HepG2 (cell line): ENCODE measurements around the gene PLA2G2A. TPM values are rescaled to one million over a fixed set of nuclear protein-coding genes. Genes with fewer than 3 reads are reported as not detected.

ENCODE experiments used
- DPF2 ChIP-seq: sonication (generic); formaldehyde crosslinking; IDR thresholded peaks from 2 replicates; pipeline ENCODE4 v1.4.0; 2020; ENCODE audit warnings: mild to moderate bottlenecking, low read depth, missing genetic modification reagents, borderline replicate concordance
- PTBP1 ChIP-seq: fragments of 200-400 bp; formaldehyde crosslinking; IDR thresholded peaks from 2 replicates; pipeline ENCODE4 v1.6.1; 2018; ENCODE audit warnings: low read length, low read depth; ENCODE audit not compliant: poor library complexity, severe bottlenecking
- RXRA ChIP-seq: sonication (generic); formaldehyde crosslinking; IDR thresholded peaks from 2 replicates; pipeline ENCODE4 v1.5.1; 2020; ENCODE audit warnings: missing genetic modification reagents
- SMAD9 ChIP-seq: sonication (generic); formaldehyde crosslinking; IDR thresholded peaks from 2 replicates; pipeline ENCODE4 v1.5.1; 2020; ENCODE audit warnings: mild to moderate bottlenecking, missing genetic modification reagents
- SRSF4 ChIP-seq: fragments of 200-400 bp; formaldehyde crosslinking; IDR thresholded peaks from one replicate; pipeline ENCODE4 v1.6.1; 2018; ENCODE audit warnings: mild to moderate bottlenecking, low read depth, low read length, moderate library complexity; ENCODE audit not compliant: poor library complexity, severe bottlenecking
- XRCC5 ChIP-seq: fragments of 200-400 bp; formaldehyde crosslinking; optimal IDR thresholded peaks from 2 replicates; pipeline ENCODE3; 2017; ENCODE audit warnings: mild to moderate bottlenecking, low read length
- ZFY ChIP-seq: sonication (generic); formaldehyde crosslinking; IDR thresholded peaks from 2 replicates; pipeline ENCODE4 v1.4.0; 2020; ENCODE audit warnings: missing genetic modification reagents
- ZFYVE20 ChIP-seq: sonication (generic); formaldehyde crosslinking; IDR thresholded peaks from 2 replicates; pipeline ENCODE4 v1.8.0; 2023; ENCODE audit warnings: low read depth, mild to moderate bottlenecking, moderate library complexity, missing genetic modification reagents, borderline replicate concordance
- ZNF230 ChIP-seq: sonication (generic); formaldehyde crosslinking; IDR thresholded peaks from 2 replicates; pipeline ENCODE4 v1.4.0; 2020; ENCODE audit warnings: mild to moderate bottlenecking, missing genetic modification reagents
- ZNF256 ChIP-seq: sonication (generic); formaldehyde crosslinking; conservative IDR thresholded peaks from 2 replicates; pipeline ENCODE4 v1.4.0; 2020; ENCODE audit warnings: missing genetic modification reagents
- ZNF407 ChIP-seq: sonication (generic); formaldehyde crosslinking; IDR thresholded peaks from one replicate; pipeline ENCODE4 v1.5.1; 2020; ENCODE audit warnings: mild to moderate bottlenecking, missing genetic modification reagents; ENCODE audit errors: not compliant biosample characterization
- ZNF510 ChIP-seq: sonication (generic); formaldehyde crosslinking; IDR thresholded peaks from 2 replicates; pipeline ENCODE4 v1.4.0; 2020; ENCODE audit warnings: low read depth, mild to moderate bottlenecking, missing genetic modification reagents
- ZNF768 ChIP-seq: sonication (generic); formaldehyde crosslinking; IDR thresholded peaks from 2 replicates; pipeline ENCODE4 v1.4.0; 2020; ENCODE audit warnings: missing genetic modification reagents
- polyA plus RNA-seq, 8 experiments: library from polyadenylated mRNA; depleted of rRNA in 3 of 8; stranded (reverse) in 7 of 8; unstranded in 1 of 8; fragments of >200 nt; fragmentation: Illumina TruSeq in 4 of 8; extraction: Trizol in 4 of 8; gene quantifications; 2 replicates each; pipeline versions ENCODE4 v1.2.1 to v1.2.3, GENCODE V29; 2011 to 2016; ENCODE audit warnings: low read depth in 4 of 8, missing spikeins in 1 of 8, mixed read lengths in 1 of 8; ENCODE audit not compliant: insufficient read depth in 1 of 8
- total RNA-seq, 5 experiments: library from RNA; depleted of rRNA; stranded (reverse); fragments of >200 nt; fragmentation: Illumina TruSeq; extraction: Trizol; gene quantifications; 2 replicates each; pipeline ENCODE4 v1.2.3, GENCODE V29; 2016; ENCODE audit warnings: low read depth in 1 of 5
- TF ChIP-seq, protein P1 (sequence below): sonication (generic); formaldehyde crosslinking; IDR thresholded peaks from 2 replicates; pipeline ENCODE4 v1.4.0; 2020; ENCODE audit warnings: missing genetic modification reagents
- TF ChIP-seq, protein P2 (sequence below): sonication (generic); formaldehyde crosslinking; IDR thresholded peaks from 2 replicates; pipeline ENCODE4 v1.4.0; 2020; ENCODE audit warnings: missing genetic modification reagents

The PLA2G2A gene
- total and polyA plus RNA-seq, 2 of the 13 experiments (the other 11 are each of a cell fraction or from before 2014, with no cell fraction given) = 0.35 to 30.3 TPM

GRCh38 chr1:19974822-19975416 is 4.5 kb downstream of the PLA2G2A start (continued):
- no peak for TF ChIP-seq SMAD9 (CRISPR knock-in tag)
- TF ChIP-seq ZFYVE20 (CRISPR knock-in tag) = no peak
- TF ChIP-seq ZNF230 (CRISPR knock-in tag) = no peak
- no peak for TF ChIP-seq ZNF510 (CRISPR knock-in tag)
- no peak for TF ChIP-seq ZNF407 (CRISPR knock-in tag)
- TF ChIP-seq ZNF768 (CRISPR knock-in tag) = 0 out of 2 replicates have a peak, but pooled peaks have one; percentile 20
- TF ChIP-seq DPF2 (CRISPR knock-in tag) = peak; percentile 80
- TF ChIP-seq PTBP1 = no peak
- TF ChIP-seq SRSF4 = no peak
- TF ChIP-seq ZFY (CRISPR knock-in tag) = no peak
- no peak for TF ChIP-seq ZNF256 (CRISPR knock-in tag)
- peak; percentile 94 for TF ChIP-seq RXRA (CRISPR knock-in tag)
- peak; percentile 39 for TF ChIP-seq XRCC5
- TF ChIP-seq, protein P1, sequence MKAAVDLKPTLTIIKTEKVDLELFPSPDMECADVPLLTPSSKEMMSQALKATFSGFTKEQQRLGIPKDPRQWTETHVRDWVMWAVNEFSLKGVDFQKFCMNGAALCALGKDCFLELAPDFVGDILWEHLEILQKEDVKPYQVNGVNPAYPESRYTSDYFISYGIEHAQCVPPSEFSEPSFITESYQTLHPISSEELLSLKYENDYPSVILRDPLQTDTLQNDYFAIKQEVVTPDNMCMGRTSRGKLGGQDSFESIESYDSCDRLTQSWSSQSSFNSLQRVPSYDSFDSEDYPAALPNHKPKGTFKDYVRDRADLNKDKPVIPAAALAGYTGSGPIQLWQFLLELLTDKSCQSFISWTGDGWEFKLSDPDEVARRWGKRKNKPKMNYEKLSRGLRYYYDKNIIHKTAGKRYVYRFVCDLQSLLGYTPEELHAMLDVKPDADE = no peak
- TF ChIP-seq, protein P2, sequence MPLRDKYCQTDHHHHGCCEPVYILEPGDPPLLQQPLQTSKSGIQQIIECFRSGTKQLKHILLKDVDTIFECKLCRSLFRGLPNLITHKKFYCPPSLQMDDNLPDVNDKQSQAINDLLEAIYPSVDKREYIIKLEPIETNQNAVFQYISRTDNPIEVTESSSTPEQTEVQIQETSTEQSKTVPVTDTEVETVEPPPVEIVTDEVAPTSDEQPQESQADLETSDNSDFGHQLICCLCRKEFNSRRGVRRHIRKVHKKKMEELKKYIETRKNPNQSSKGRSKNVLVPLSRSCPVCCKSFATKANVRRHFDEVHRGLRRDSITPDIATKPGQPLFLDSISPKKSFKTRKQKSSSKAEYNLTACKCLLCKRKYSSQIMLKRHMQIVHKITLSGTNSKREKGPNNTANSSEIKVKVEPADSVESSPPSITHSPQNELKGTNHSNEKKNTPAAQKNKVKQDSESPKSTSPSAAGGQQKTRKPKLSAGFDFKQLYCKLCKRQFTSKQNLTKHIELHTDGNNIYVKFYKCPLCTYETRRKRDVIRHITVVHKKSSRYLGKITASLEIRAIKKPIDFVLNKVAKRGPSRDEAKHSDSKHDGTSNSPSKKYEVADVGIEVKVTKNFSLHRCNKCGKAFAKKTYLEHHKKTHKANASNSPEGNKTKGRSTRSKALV = no peak
